Ascending aorta (tissue), 2 donors: Measurements from ENCODE around the gene PGP. TPM values are rescaled to one million over a fixed set of nuclear protein-coding genes. Genes with fewer than 3 reads are reported as not detected.

Experiments
- DNase-seq, 2 donors: peaks; one replicate each; pipeline ENCODE4 v3.0.0-alpha.2; 2019; ENCODE audit warnings: low spot score in 2 of 2
- H3K27ac ChIP-seq, 2 donors: fragments of 200-600 bp; sonication (generic); one replicate each; pipeline ENCODE4 v1.5.1; 2016 to 2017; ENCODE audit warnings: mild to moderate bottlenecking in 1 of 2
- H3K27me3 ChIP-seq: fragments of 200-600 bp; sonication (generic); one replicate; pipeline ENCODE4 v1.5.1; 2017
- H3K36me3 ChIP-seq, 2 donors: fragments of 200-600 bp; sonication (generic); one replicate each; pipeline ENCODE4 v1.5.1; 2016
- H3K4me1 ChIP-seq, 2 donors: fragments of 200-600 bp; sonication (generic); one replicate each; pipeline ENCODE4 v1.5.1; 2016 to 2017; ENCODE audit warnings: mild to moderate bottlenecking in 1 of 2
- H3K4me3 ChIP-seq, 2 donors: fragments of 200-600 bp; sonication (generic); one replicate each; pipeline ENCODE4 v1.5.1; 2016 to 2017; ENCODE audit warnings: mild to moderate bottlenecking in 1 of 2
- H3K9me3 ChIP-seq, 2 donors: fragments of 200-600 bp; sonication (generic); one replicate each; pipeline ENCODE4 v1.5.1; 2016
- CTCF ChIP-seq, 3 experiments: fragments of 200-600 bp in 2 of 3; fragments of 450-650 bp in 1 of 3; sonication (generic) in 2 of 3; IDR thresholded peaks; one replicate each; pipeline ENCODE4 v1.5.1; 2016 to 2019; ENCODE audit warnings: antibody characterized with exemption in 3 of 3, mild to moderate bottlenecking in 1 of 3, moderate library complexity in 1 of 3
- intact Hi-C: fragments of 100-400 bp; cut with DNase I; formaldehyde crosslinking; loops from one replicate; pipeline ENCODE4 v1.15.1; 2023
- total RNA-seq: library from RNA; depleted of rRNA; stranded (reverse); fragments of >200 nt; gene quantifications from one replicate; pipeline ENCODE4 v1.1.0, GENCODE V29; 2016

Gene PGP
- total RNA-seq, 1 donor from 2014 or later = 21.5 TPM

- DNase-seq = no peak
- Histone ChIP-seq H3K27ac (no peak overlapping the region), H3K36me3 (peaks cover 53 to 81% of the 10 kb centered on the region in 2 donors)
These were observed 44.6 kb downstream of the PGP start for GRCh38 chr16:2170080-2170479.

GRCh38 chr16:2167068-2167638 is 47.5 kb downstream of the PGP start:
- intact Hi-C loops = no loop called here
- H3K36me3 ChIP-seq = peaks cover 29 to 51% of the 10 kb centered on the region in 2 donors
- H3K27me3 ChIP-seq = no peaks in the 10 kb centered on the region
- H3K4me3 ChIP-seq = no peak overlapping the region
- no peaks in the 10 kb centered on the region for H3K4me1 ChIP-seq
- H3K27ac ChIP-seq = no peak overlapping the region
- TF ChIP-seq CTCF (IDR thresholded peaks at IDR 0.05) = no peak
- no peak for DNase-seq
- no peaks in the 10 kb centered on the region for H3K9me3 ChIP-seq

More at GRCh38 chr16:2170080-2170479, 44.6 kb downstream of the PGP start:
- peak overlapping the region in 1 of 2 donors; percentile 33 for H3K4me3 ChIP-seq
- no peak for TF ChIP-seq CTCF (IDR thresholded peaks at IDR 0.05)
- H3K4me1 ChIP-seq = no peaks in the 10 kb centered on the region
- intact Hi-C loops = no loop called here
- no peaks in the 10 kb centered on the region for H3K27me3 ChIP-seq
- H3K9me3 ChIP-seq = no peaks in the 10 kb centered on the region

- Histone ChIP-seq H3K27ac (no peak overlapping the region), H3K27me3 (no peaks in the 10 kb centered on the region), H3K9me3 (no peaks in the 10 kb centered on the region), H3K36me3 (peaks cover 26 to 44% of the 10 kb centered on the region in 2 donors), H3K4me1 (no peaks in the 10 kb centered on the region), H3K4me3 (no peak overlapping the region)
- no peak for TF ChIP-seq CTCF (IDR thresholded peaks at IDR 0.05)
- no peak for DNase-seq
- intact Hi-C loops = no loop called here
These were observed 48.2 kb downstream of the PGP start for GRCh38 chr16:2166263-2167067.

- no peaks in the 10 kb centered on the region for H3K9me3 ChIP-seq
- TF ChIP-seq CTCF (IDR thresholded peaks at IDR 0.05) = no peak
- intact Hi-C loops = no loop called here
- H3K4me1 ChIP-seq = no peaks in the 10 kb centered on the region
- no peak overlapping the region for H3K27ac ChIP-seq
- H3K27me3 ChIP-seq = no peaks in the 10 kb centered on the region
- no peak for DNase-seq
- no peak overlapping the region for H3K4me3 ChIP-seq
- H3K36me3 ChIP-seq = peaks cover 26 to 39% of the 10 kb centered on the region in 2 donors
These were observed 48.8 kb downstream of the PGP start for GRCh38 chr16:2165861-2166260.

GRCh38 chr16:2163211-2163881 is 51.3 kb downstream of the PGP start:
- intact Hi-C loops = no loop called here
- DNase-seq = no peak
- no peak for TF ChIP-seq CTCF (IDR thresholded peaks at IDR 0.05)
- Histone ChIP-seq H3K9me3 (no peaks in the 10 kb centered on the region), H3K27me3 (no peaks in the 10 kb centered on the region), H3K4me1 (peaks cover 0 to 19% of the 10 kb centered on the region in 2 donors), H3K36me3 (peaks cover 20 to 25% of the 10 kb centered on the region in 2 donors), H3K4me3 (no peak overlapping the region), H3K27ac (no peak overlapping the region)
